CD14-positive monocyte (primary cell): ENCODE measurements around the gene SPTAN1. TPM values are rescaled to one million over a fixed set of nuclear protein-coding genes. Genes with fewer than 3 reads are reported as not detected.

Source experiments
- DNase-seq, 3 donors: peaks; one replicate each; pipeline ENCODE4 v3.0.0-alpha.2; 2011 to 2022
- H2AFZ ChIP-seq: 2 replicates; pipeline ENCODE4 v1.6.0; 2012; ENCODE audit warnings: mild to moderate bottlenecking, low read depth, low read length, inconsistent platforms; ENCODE audit not compliant: insufficient read depth, poor library complexity, severe bottlenecking
- H3K27ac ChIP-seq, 2 donors: 1 replicate in 1 of 2; 2 replicates in 1 of 2; pipeline ENCODE4 v1.5.1; 2012 to 2013; ENCODE audit warnings: low read length in 2 of 2, control low read depth in 1 of 2, inconsistent platforms in 1 of 2, low read depth in 1 of 2, mild to moderate bottlenecking in 1 of 2
- H3K27me3 ChIP-seq, 2 donors: one replicate each; pipeline versions ENCODE4 v1.6.0 to v1.6.1; 2011 to 2013; ENCODE audit warnings: low read length in 2 of 2; ENCODE audit not compliant: control insufficient read depth in 2 of 2, insufficient read depth in 2 of 2
- H3K36me3 ChIP-seq, 2 donors: replicated peaks in 1 of 2; 1 replicate in 1 of 2; 2 replicates in 1 of 2; pipeline versions ENCODE4 v1.5.1 to v1.6.1; 2012 to 2013; ENCODE audit warnings: low read length in 2 of 2, control low read depth in 1 of 2, inconsistent platforms in 1 of 2, mild to moderate bottlenecking in 1 of 2; ENCODE audit not compliant: insufficient read depth in 2 of 2, control insufficient read depth in 1 of 2
- H3K4me1 ChIP-seq, 2 donors: 1 replicate in 1 of 2; 2 replicates in 1 of 2; pipeline versions ENCODE4 v1.5.1 to v1.6.1; 2012 to 2013; ENCODE audit warnings: low read length in 2 of 2, control low read depth in 1 of 2, inconsistent platforms in 1 of 2, mild to moderate bottlenecking in 1 of 2, moderate library complexity in 1 of 2; ENCODE audit not compliant: insufficient read depth in 2 of 2, control insufficient read depth in 1 of 2
- H3K4me2 ChIP-seq: replicated peaks from 2 replicates; pipeline ENCODE3; 2012; ENCODE audit warnings: low read length, moderate library complexity, mild to moderate bottlenecking; ENCODE audit not compliant: poor library complexity, severe bottlenecking; ENCODE audit errors: extremely low read depth
- H3K4me3 ChIP-seq, 3 experiments: fragments of 200-600 bp in 1 of 3; sonication (generic) in 1 of 3; replicated peaks in 1 of 3; 1 replicate in 2 of 3; 2 replicates in 1 of 3; pipeline ENCODE4 v1.5.1; 2011 to 2013; ENCODE audit warnings: low read length in 3 of 3, mild to moderate bottlenecking in 3 of 3, control low read depth in 2 of 3, low read depth in 2 of 3, inconsistent platforms in 1 of 3, moderate library complexity in 1 of 3
- H3K79me2 ChIP-seq: 2 replicates; pipeline ENCODE4 v1.6.0; 2012; ENCODE audit warnings: mild to moderate bottlenecking, control low read depth, inconsistent platforms, low read length, moderate library complexity; ENCODE audit not compliant: insufficient read depth
- H3K9ac ChIP-seq: 2 replicates; pipeline ENCODE4 v1.6.0; 2017; ENCODE audit warnings: low read length, mild to moderate bottlenecking; ENCODE audit not compliant: insufficient read depth, poor library complexity, severe bottlenecking
- H3K9me3 ChIP-seq, 2 donors: replicated peaks in 1 of 2; 1 replicate in 1 of 2; 2 replicates in 1 of 2; pipeline versions ENCODE4 v1.5.1 to v1.6.1; 2012 to 2013; ENCODE audit warnings: low read length in 2 of 2, control low read depth in 1 of 2; ENCODE audit not compliant: control insufficient read depth in 1 of 2, insufficient read depth in 1 of 2
- H4K20me1 ChIP-seq: 2 replicates; pipeline ENCODE4 v1.6.0; 2012; ENCODE audit warnings: mild to moderate bottlenecking, low read length, control low read depth, moderate library complexity; ENCODE audit not compliant: insufficient read depth
- H3K27ac Mint-ChIP-seq, 7 donors: one replicate each; pipeline ENCODE4 v1.8.0; 2020; ENCODE audit warnings: mild to moderate bottlenecking in 7 of 7, mixed read lengths in 7 of 7, moderate library complexity in 6 of 7, inconsistent platforms in 2 of 7
- H3K27me3 Mint-ChIP-seq, 3 donors: one replicate each; pipeline ENCODE4 v1.8.0; 2021 to 2022; ENCODE audit warnings: low read depth in 3 of 3, mild to moderate bottlenecking in 3 of 3, mixed read lengths in 3 of 3, moderate library complexity in 3 of 3, inconsistent platforms in 1 of 3
- H3K36me3 Mint-ChIP-seq, 2 donors: one replicate each; pipeline ENCODE4 v1.8.0; 2020; ENCODE audit warnings: mixed read lengths in 2 of 2, inconsistent platforms in 1 of 2, mild to moderate bottlenecking in 1 of 2
- H3K4me1 Mint-ChIP-seq: one replicate; pipeline ENCODE4 v1.8.0; 2020; ENCODE audit warnings: mild to moderate bottlenecking, mixed read lengths
- H3K4me3 Mint-ChIP-seq, 2 donors: one replicate each; pipeline ENCODE4 v1.8.0; 2020; ENCODE audit warnings: mild to moderate bottlenecking in 2 of 2, mixed read lengths in 2 of 2, moderate library complexity in 1 of 2
- H3K9me3 Mint-ChIP-seq, 7 donors: one replicate each; pipeline ENCODE4 v1.8.0; 2020 to 2022; ENCODE audit warnings: mixed read lengths in 7 of 7, mild to moderate bottlenecking in 6 of 7, moderate library complexity in 6 of 7, inconsistent platforms in 2 of 7
- WGBS: methylation state at CpG from one replicate; pipeline ENCODE4 v1.1.5; 2013; ENCODE audit warnings: missing lambda C conversion rate; ENCODE audit not compliant: insufficient coverage; 5-methylcytosine and 5-hydroxymethylcytosine counted together
- intact Hi-C, 2 donors: fragments of 100-400 bp; cut with micrococcal nuclease; formaldehyde crosslinking; loops; one replicate each; pipeline versions ENCODE4 v1.15.0 to v1.15.1; 2023
- polyA plus RNA-seq, 3 donors: library from polyadenylated mRNA; depleted of rRNA in 1 of 3; unstranded in 2 of 3; stranded (reverse) in 1 of 3; fragments of 300-500 nt in 2 of 3; fragments of >200 nt in 1 of 3; fragmentation: Illumina TruSeq in 2 of 3; gene quantifications; 1 replicate in 2 of 3; 2 replicates in 1 of 3; pipeline ENCODE4 v1.2.3, GENCODE V29; 2012 to 2021
- TF ChIP-seq, protein P1 (sequence below): fragments of 200-600 bp; IDR thresholded peaks from one replicate; pipeline ENCODE4 v1.8.0; 2022; ENCODE audit warnings: antibody characterized with exemption, mild to moderate bottlenecking

The SPTAN1 gene
- polyA plus RNA-seq, 3 donors, result 6.2 to 40.8 (median 8.5) TPM

DNA sequence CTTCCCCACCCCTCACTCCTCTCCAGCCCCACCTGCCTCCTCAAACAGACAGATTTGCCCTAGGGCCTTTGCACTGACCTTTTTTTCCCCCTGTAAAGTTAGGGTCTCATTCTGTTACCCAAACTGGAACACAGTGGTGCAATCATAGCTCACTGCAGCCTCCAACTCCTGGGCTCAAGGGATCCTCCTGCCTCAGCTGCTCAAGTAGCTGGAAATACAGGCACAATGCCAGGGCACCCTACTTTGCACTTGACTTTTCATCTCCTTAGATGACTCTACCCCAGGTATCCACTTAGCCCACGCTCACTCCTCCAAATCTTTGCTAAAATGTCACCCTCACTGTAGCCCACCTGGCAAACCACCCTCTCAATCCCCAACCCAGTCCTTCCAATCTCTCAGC, 102.1 kb downstream of the SPTAN1 start:
- no peak overlapping the region for H3K27ac Mint-ChIP-seq
- Histone ChIP-seq H3K4me2 (no peak overlapping the region), H3K36me3 (no peaks in the 10 kb centered on the region), H2AFZ (no peak overlapping the region), H3K79me2 (no peaks in the 10 kb centered on the region), H3K4me3 (no peak overlapping the region), H4K20me1 (no peaks in the 10 kb centered on the region), H3K9me3 (no peaks in the 10 kb centered on the region), H3K4me1 (peaks cover 11 to 14% of the 10 kb centered on the region in 2 donors), H3K27me3 (no peaks in the 10 kb centered on the region), H3K9ac (no peak overlapping the region), H3K27ac (no peak overlapping the region)
- H3K9me3 Mint-ChIP-seq, result no peaks in the 10 kb centered on the region
- H3K4me3 Mint-ChIP-seq, result no peak overlapping the region
- no peak for DNase-seq
- TF ChIP-seq, protein P1, sequence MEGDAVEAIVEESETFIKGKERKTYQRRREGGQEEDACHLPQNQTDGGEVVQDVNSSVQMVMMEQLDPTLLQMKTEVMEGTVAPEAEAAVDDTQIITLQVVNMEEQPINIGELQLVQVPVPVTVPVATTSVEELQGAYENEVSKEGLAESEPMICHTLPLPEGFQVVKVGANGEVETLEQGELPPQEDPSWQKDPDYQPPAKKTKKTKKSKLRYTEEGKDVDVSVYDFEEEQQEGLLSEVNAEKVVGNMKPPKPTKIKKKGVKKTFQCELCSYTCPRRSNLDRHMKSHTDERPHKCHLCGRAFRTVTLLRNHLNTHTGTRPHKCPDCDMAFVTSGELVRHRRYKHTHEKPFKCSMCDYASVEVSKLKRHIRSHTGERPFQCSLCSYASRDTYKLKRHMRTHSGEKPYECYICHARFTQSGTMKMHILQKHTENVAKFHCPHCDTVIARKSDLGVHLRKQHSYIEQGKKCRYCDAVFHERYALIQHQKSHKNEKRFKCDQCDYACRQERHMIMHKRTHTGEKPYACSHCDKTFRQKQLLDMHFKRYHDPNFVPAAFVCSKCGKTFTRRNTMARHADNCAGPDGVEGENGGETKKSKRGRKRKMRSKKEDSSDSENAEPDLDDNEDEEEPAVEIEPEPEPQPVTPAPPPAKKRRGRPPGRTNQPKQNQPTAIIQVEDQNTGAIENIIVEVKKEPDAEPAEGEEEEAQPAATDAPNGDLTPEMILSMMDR, result no peak
- H3K4me1 Mint-ChIP-seq, result peaks cover 7% of the 10 kb centered on the region
- H3K36me3 Mint-ChIP-seq, result no peaks in the 10 kb centered on the region
- WGBS, result 100% methylated on average over 1 of the region's 1 CpG
- peaks cover 1 to 7% (median 2%) of the 10 kb centered on the region in 3 donors for H3K27me3 Mint-ChIP-seq
- intact Hi-C loops, result loop anchor here in 1 of 2 donors (2.0 kb wide), 1 partner anchor 34 kb away; the partner anchor contains the start of gene SET

DNA sequence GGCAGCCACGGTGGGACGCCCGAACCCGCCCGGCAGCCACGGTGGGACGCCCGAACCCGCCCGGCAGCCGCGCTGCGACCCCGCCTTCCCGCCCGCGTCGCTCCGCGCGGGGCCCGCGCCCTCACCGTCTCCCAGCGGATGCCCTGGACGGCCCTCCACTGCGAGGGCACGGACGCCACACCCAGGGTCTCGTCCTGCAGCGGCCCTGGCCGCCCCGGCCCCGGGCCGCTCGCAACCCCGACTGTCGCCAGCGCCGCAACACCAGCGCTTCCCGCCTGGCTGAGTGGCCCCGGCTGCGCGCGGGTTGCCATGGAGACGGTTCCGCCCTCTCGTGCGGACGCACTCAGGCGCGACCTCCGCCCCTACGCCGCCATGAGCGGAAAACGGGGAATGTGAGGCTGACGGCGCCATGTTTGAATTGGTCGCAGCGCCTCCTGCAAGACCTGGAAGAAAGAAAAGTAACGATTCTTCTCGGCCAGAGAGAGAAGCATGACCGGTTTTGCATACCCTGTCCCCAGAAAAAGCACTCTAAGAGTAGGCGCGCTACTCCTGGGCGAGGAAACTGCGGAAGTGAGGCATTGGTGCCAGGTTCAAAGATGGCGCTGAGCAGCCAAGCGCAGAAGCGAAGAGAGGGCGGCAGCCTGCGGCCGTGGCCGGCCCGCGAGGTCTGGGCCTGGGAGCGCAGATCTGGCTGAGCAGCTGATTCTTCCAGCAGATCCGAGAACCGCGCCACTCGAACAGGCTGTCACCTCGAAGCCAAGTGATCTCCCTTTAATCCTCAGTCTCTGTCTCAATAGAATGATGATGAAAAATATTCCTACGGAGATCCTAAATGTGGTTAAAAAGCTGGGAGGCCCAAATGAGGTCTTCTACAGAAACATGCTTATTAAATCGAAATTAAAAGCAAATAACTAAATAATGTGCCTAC, 104.3 kb downstream of the SPTAN1 start, which contains the start of gene DYNC2I2:
Gene DYNC2I2 (minus strand): TSS at position 432 of the 928 bp plus-strand sequence. CDS start 121 bp downstream, at position 311.
- Histone ChIP-seq H3K27ac (peak within 1 kb of the TSS; percentile 93 to 98), H4K20me1 (no peaks in the 10 kb centered on the region), H3K79me2 (no peaks in the 10 kb centered on the region), H3K27me3 (no peaks in the 10 kb centered on the region), H3K4me3 (peak within 1 kb of the TSS; percentile 62 to 80 (median 77)), H3K9me3 (no peaks in the 10 kb centered on the region), H3K4me2 (peak within 1 kb of the TSS; percentile 90), H3K4me1 (peaks cover 11 to 14% of the 10 kb centered on the region in 2 donors), H3K9ac (peak within 1 kb of the TSS; percentile 86), H3K36me3 (no peaks in the 10 kb centered on the region), H2AFZ (peak within 1 kb of the TSS; percentile 96)
- H3K36me3 Mint-ChIP-seq, result no peaks in the 10 kb centered on the region
- TF ChIP-seq, protein P1, result no peak
- H3K27ac Mint-ChIP-seq, result peak within 1 kb of the TSS; percentile 98 to 100 (median 99)
- intact Hi-C loops, result loop anchor here in 1 of 2 donors (2.0 kb wide), 1 partner anchor 26 kb away; no protein-coding TSS in a partner anchor
- no peaks in the 10 kb centered on the region for H3K9me3 Mint-ChIP-seq
- peaks cover 1 to 7% (median 2%) of the 10 kb centered on the region in 3 donors for H3K27me3 Mint-ChIP-seq
- peak within 1 kb of the TSS; percentile 84 to 98 for H3K4me3 Mint-ChIP-seq
- peaks cover 7% of the 10 kb centered on the region for H3K4me1 Mint-ChIP-seq
- peak; percentile 94 to 96 (median 96) for DNase-seq
- WGBS, result under 1% methylated on average over 78 of the region's 86 CpGs
